ENCODE measurements around the gene TMIGD1. TPM values are rescaled to one million over a fixed set of nuclear protein-coding genes. Genes with fewer than 3 reads are reported as not detected.

The TMIGD1 gene
- total RNA-seq, 1 donor from 2014 or later: not detected

DNA sequence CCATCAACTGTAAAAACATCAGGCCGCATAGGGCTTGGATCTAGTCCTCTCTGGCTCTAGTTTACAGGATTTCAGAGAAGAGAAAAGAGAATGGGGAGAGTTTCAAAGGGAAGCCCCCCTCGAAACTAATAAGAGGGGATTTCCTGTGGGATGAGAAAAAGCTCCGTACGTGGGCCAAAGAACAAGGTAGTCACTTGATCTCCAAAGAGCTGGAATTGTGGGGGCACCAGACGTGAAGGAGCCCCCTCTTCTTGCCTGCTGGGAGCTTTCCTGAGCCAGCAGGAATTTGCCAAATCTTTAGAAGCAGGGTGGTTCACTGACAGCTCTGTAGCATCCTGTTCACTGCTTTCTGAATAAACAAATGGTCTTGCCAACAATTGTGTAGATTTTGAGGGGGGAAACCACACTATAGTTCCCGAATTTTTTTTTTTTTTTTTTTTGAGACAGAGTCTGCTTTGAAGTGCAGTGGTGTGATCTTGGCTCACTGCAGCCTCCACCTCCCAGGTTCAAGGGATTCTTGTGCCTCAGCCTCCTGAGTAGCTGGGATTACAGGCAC is 7.0 kb upstream of the TMIGD1 start:
- H3K36me3 ChIP-seq (ENCODE audit: insufficient read depth, low read length): no peaks in the 10 kb centered on the region
- peaks cover 2% of the 10 kb centered on the region for H3K27me3 Mint-ChIP-seq (ENCODE audit: low read depth, unreplicated experiment)
- H3K27me3 ChIP-seq (ENCODE audit: insufficient read depth, low read length): no peaks in the 10 kb centered on the region
- no peaks in the 10 kb centered on the region for H4K20me1 ChIP-seq (ENCODE audit: insufficient read depth, low read length)
- no peaks in the 10 kb centered on the region for H3K9me3 Mint-ChIP-seq (ENCODE audit: unreplicated experiment)
- peak overlapping the region; percentile 66 for H2AFZ ChIP-seq (ENCODE audit: low read depth, low read length)
- peak overlapping the region; percentile 77 for H3K4me2 ChIP-seq (ENCODE audit: low read length)
- H3K4me3 ChIP-seq (ENCODE audit: insufficient read depth, low read depth, low read length): peak overlapping the region; percentile 5
- peaks cover 8% of the 10 kb centered on the region for H3K4me1 Mint-ChIP-seq (ENCODE audit: low read depth, unreplicated experiment)
- FAIRE-seq: no peak
- peak overlapping the region; percentile 93 for H3K27ac Mint-ChIP-seq (ENCODE audit: unreplicated experiment)
- TF ChIP-seq EZH2 (IDR thresholded peaks at IDR 0.05; ENCODE audit: insufficient read depth, low read length): no peak
- peak overlapping the region; percentile 54 for H3K9ac ChIP-seq (ENCODE audit: low read length)
- H3K4me1 ChIP-seq (ENCODE audit: insufficient read depth, low read length): peaks cover 18% of the 10 kb centered on the region
- H3K4me3 Mint-ChIP-seq (ENCODE audit: unreplicated experiment): no peak overlapping the region
- H3K36me3 Mint-ChIP-seq (ENCODE audit: low read depth, unreplicated experiment): no peaks in the 10 kb centered on the region
- H3K79me2 ChIP-seq (ENCODE audit: insufficient read depth, low read length): no peaks in the 10 kb centered on the region
- DNase-seq (ENCODE audit: low read depth): no peak
- H3K9me3 ChIP-seq (ENCODE audit: insufficient read depth, low read depth, low read length): no peaks in the 10 kb centered on the region
- H3K27ac ChIP-seq (ENCODE audit: low read depth, low read length): peak overlapping the region; percentile 46

- no peak overlapping the region for H3K4me3 Mint-ChIP-seq (ENCODE audit: unreplicated experiment)
- Histone ChIP-seq H3K79me2 (ENCODE audit: insufficient read depth, low read length) (no peaks in the 10 kb centered on the region), H3K9ac (ENCODE audit: low read length) (no peak overlapping the region), H3K27me3 (ENCODE audit: insufficient read depth, low read length) (no peaks in the 10 kb centered on the region), H3K4me3 (ENCODE audit: insufficient read depth, low read depth, low read length) (no peak overlapping the region), H3K9me3 (ENCODE audit: insufficient read depth, low read depth, low read length) (no peaks in the 10 kb centered on the region), H3K36me3 (ENCODE audit: insufficient read depth, low read length) (no peaks in the 10 kb centered on the region), H3K4me1 (ENCODE audit: insufficient read depth, low read length) (peaks cover 13% of the 10 kb centered on the region), H3K4me2 (ENCODE audit: low read length) (no peak overlapping the region), H4K20me1 (ENCODE audit: insufficient read depth, low read length) (no peaks in the 10 kb centered on the region), H3K27ac (ENCODE audit: low read depth, low read length) (no peak overlapping the region), H2AFZ (ENCODE audit: low read depth, low read length) (no peak overlapping the region)
- peaks cover 6% of the 10 kb centered on the region for H3K4me1 Mint-ChIP-seq (ENCODE audit: low read depth, unreplicated experiment)
- H3K27ac Mint-ChIP-seq (ENCODE audit: unreplicated experiment): no peak overlapping the region
- FAIRE-seq (no peak), DNase-seq (ENCODE audit: low read depth) (no peak)
- H3K9me3 Mint-ChIP-seq (ENCODE audit: unreplicated experiment): no peaks in the 10 kb centered on the region
- no peaks in the 10 kb centered on the region for H3K36me3 Mint-ChIP-seq (ENCODE audit: low read depth, unreplicated experiment)
- TF ChIP-seq, protein P1, sequence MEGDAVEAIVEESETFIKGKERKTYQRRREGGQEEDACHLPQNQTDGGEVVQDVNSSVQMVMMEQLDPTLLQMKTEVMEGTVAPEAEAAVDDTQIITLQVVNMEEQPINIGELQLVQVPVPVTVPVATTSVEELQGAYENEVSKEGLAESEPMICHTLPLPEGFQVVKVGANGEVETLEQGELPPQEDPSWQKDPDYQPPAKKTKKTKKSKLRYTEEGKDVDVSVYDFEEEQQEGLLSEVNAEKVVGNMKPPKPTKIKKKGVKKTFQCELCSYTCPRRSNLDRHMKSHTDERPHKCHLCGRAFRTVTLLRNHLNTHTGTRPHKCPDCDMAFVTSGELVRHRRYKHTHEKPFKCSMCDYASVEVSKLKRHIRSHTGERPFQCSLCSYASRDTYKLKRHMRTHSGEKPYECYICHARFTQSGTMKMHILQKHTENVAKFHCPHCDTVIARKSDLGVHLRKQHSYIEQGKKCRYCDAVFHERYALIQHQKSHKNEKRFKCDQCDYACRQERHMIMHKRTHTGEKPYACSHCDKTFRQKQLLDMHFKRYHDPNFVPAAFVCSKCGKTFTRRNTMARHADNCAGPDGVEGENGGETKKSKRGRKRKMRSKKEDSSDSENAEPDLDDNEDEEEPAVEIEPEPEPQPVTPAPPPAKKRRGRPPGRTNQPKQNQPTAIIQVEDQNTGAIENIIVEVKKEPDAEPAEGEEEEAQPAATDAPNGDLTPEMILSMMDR (IDR thresholded peaks at IDR 0.05; ENCODE audit: insufficient read depth, low read depth, low read length): no peak
- TF ChIP-seq EZH2 (IDR thresholded peaks at IDR 0.05; ENCODE audit: insufficient read depth, low read length): no peak
- H3K27me3 Mint-ChIP-seq (ENCODE audit: low read depth, unreplicated experiment): peaks cover 2% of the 10 kb centered on the region
Measured at GRCh38 chr17:30339086-30339485, 5.2 kb upstream of the TMIGD1 start.

- no peak for FAIRE-seq
- Mint-ChIP-seq H3K27ac (ENCODE audit: unreplicated experiment) (no peak overlapping the region), H3K27me3 (ENCODE audit: low read depth, unreplicated experiment) (peaks cover 2% of the 10 kb centered on the region)
Measured at GRCh38 chr17:30337393-30337999, 3.6 kb upstream of the TMIGD1 start.

More at GRCh38 chr17:30337393-30337999, 3.6 kb upstream of the TMIGD1 start:
- Histone ChIP-seq H3K4me3 (ENCODE audit: insufficient read depth, low read depth, low read length) (no peak overlapping the region), H3K36me3 (ENCODE audit: insufficient read depth, low read length) (no peaks in the 10 kb centered on the region), H3K4me2 (ENCODE audit: low read length) (no peak overlapping the region), H3K4me1 (ENCODE audit: insufficient read depth, low read length) (peaks cover 13% of the 10 kb centered on the region), H3K9me3 (ENCODE audit: insufficient read depth, low read depth, low read length) (no peaks in the 10 kb centered on the region), H3K27me3 (ENCODE audit: insufficient read depth, low read length) (no peaks in the 10 kb centered on the region), H2AFZ (ENCODE audit: low read depth, low read length) (no peak overlapping the region), H3K9ac (ENCODE audit: low read length) (no peak overlapping the region), H4K20me1 (ENCODE audit: insufficient read depth, low read length) (no peaks in the 10 kb centered on the region), H3K79me2 (ENCODE audit: insufficient read depth, low read length) (no peaks in the 10 kb centered on the region), H3K27ac (ENCODE audit: low read depth, low read length) (no peak overlapping the region)
- no peak for TF ChIP-seq EZH2 (IDR thresholded peaks at IDR 0.05; ENCODE audit: insufficient read depth, low read length)
- TF ChIP-seq, protein P1 (IDR thresholded peaks at IDR 0.05; ENCODE audit: insufficient read depth, low read depth, low read length): no peak
- H3K4me3 Mint-ChIP-seq (ENCODE audit: unreplicated experiment): no peak overlapping the region
- no peak for DNase-seq (ENCODE audit: low read depth)
- H3K4me1 Mint-ChIP-seq (ENCODE audit: low read depth, unreplicated experiment): peaks cover 5% of the 10 kb centered on the region
- H3K9me3 Mint-ChIP-seq (ENCODE audit: unreplicated experiment): no peaks in the 10 kb centered on the region
- H3K36me3 Mint-ChIP-seq (ENCODE audit: low read depth, unreplicated experiment): no peaks in the 10 kb centered on the region
